Fibroblast of skin of scalp (primary cell): ENCODE measurements around the gene KLF2. TPM values are rescaled to one million over a fixed set of nuclear protein-coding genes. Genes with fewer than 3 reads are reported as not detected.
"Not testable (repeated sequence)": the region's sequence is repeated elsewhere in the genome, so short reads cannot be mapped to it uniquely, and the experiment has no call there.

Source experiments
- DNase-seq: peaks from one replicate; pipeline ENCODE4 v3.0.0-alpha.2; 2013
- polyA plus RNA-seq, 2 experiments: library from polyadenylated mRNA; unstranded; fragments of 120-200 nt; gene quantifications; one replicate each; pipeline ENCODE4 v1.2.1, GENCODE V29; 2013; ENCODE audit not compliant: insufficient read length in 2 of 2

Gene KLF2
- polyA plus RNA-seq (2013, experiment 1 of 2; ENCODE audit: insufficient read length), result 29.0 TPM
- 34.5 TPM for polyA plus RNA-seq (2013, experiment 2 of 2; ENCODE audit: insufficient read length)

- peak; percentile 95 for DNase-seq
These were observed at the start of gene KLF2 for GRCh38 chr19:16324384-16325160. TSS of gene KLF2 (plus strand) at chr19:16324826. CDS start at chr19:16324924, 98 bp downstream.

GRCh38 chr19:16280306-16280705, 44.3 kb upstream of the KLF2 start:
- DNase-seq, result no peak

- no peak for DNase-seq
These were observed 42.9 kb upstream of the KLF2 start for GRCh38 chr19:16281743-16282142.

- DNase-seq, result peak; percentile 56
These were observed 41.2 kb upstream of the KLF2 start for GRCh38 chr19:16283210-16284061.

GRCh38 chr19:16284505-16284904, 40.1 kb upstream of the KLF2 start:
- DNase-seq, result no peak

- DNase-seq, result not testable (repeated sequence)
These were observed 39.5 kb upstream of the KLF2 start for GRCh38 chr19:16285079-16285478.

- peak; percentile 6 for DNase-seq
These were observed 38.7 kb upstream of the KLF2 start for GRCh38 chr19:16285769-16286498.

GRCh38 chr19:16288544-16288943, 36.1 kb upstream of the KLF2 start:
- DNase-seq, result peak; percentile 50

GRCh38 chr19:16289594-16289993, 35.0 kb upstream of the KLF2 start:
- DNase-seq, result no peak

GRCh38 chr19:16290692-16291091, 33.9 kb upstream of the KLF2 start:
- DNase-seq, result no peak

- peak; percentile 87 for DNase-seq
These were observed 31.2 kb upstream of the KLF2 start for GRCh38 chr19:16293118-16294091.

- DNase-seq, result no peak
These were observed 29.6 kb upstream of the KLF2 start for GRCh38 chr19:16295057-16295456.

GRCh38 chr19:16296713-16297112, 27.9 kb upstream of the KLF2 start:
- DNase-seq, result no peak

GRCh38 chr19:16297575-16298178, 26.9 kb upstream of the KLF2 start:
- DNase-seq, result no peak

- no peak for DNase-seq
These were observed 26.3 kb upstream of the KLF2 start for GRCh38 chr19:16298334-16298733.

- DNase-seq, result no peak
These were observed 22.5 kb upstream of the KLF2 start for GRCh38 chr19:16301999-16302694.

- no peak for DNase-seq
These were observed 20.9 kb upstream of the KLF2 start for GRCh38 chr19:16303755-16304154.

GRCh38 chr19:16304511-16304910, 20.1 kb upstream of the KLF2 start:
- not testable (repeated sequence) for DNase-seq

- DNase-seq, result not testable (repeated sequence)
These were observed 19.6 kb upstream of the KLF2 start for GRCh38 chr19:16305060-16305459.

GRCh38 chr19:16306728-16307402, 17.8 kb upstream of the KLF2 start:
- no peak for DNase-seq
